SU-DHL-6 (cell line): ENCODE data around the gene RPL35.

ENCODE experiments used
- H2AFZ ChIP-seq: fragments of 200-600 bp; sonication (generic); 2 replicates; pipeline ENCODE4 v1.6.1; 2014; ENCODE audit warnings: low read depth, mild to moderate bottlenecking, moderate library complexity, mixed read lengths, antibody characterized with exemption, low read length; ENCODE audit not compliant: severe bottlenecking
- H3F3A ChIP-seq: fragments of 200-600 bp; shearing (Covaris generic); 2 replicates; pipeline ENCODE4 v1.6.0; 2016; ENCODE audit warnings: antibody characterized with exemption, mild to moderate bottlenecking; ENCODE audit not compliant: insufficient read depth
- H3K27ac ChIP-seq: fragments of 200-600 bp; sonication (generic); 2 replicates; pipeline ENCODE4 v1.5.1; 2016; ENCODE audit warnings: low read depth, mild to moderate bottlenecking, low read length, moderate library complexity, mixed read lengths
- H3K27me3 ChIP-seq: fragments of 200-600 bp; sonication (generic), shearing (Covaris generic); 2 replicates; pipeline ENCODE4 v1.6.0; 2014; ENCODE audit warnings: mild to moderate bottlenecking, low read length
- H3K36me3 ChIP-seq: fragments of 200-600 bp; sonication (generic); 2 replicates; pipeline ENCODE4 v1.6.1; 2014; ENCODE audit warnings: mild to moderate bottlenecking, low read length, mixed read lengths
- H3K4me2 ChIP-seq: fragments of 300-600, 200-600 bp; shearing (Covaris generic), sonication (generic); 2 replicates; pipeline ENCODE4 v1.6.0; 2014; ENCODE audit warnings: low read length, low read depth, mild to moderate bottlenecking; ENCODE audit not compliant: poor library complexity, severe bottlenecking
- H3K4me3 ChIP-seq: fragments of 200-600 bp; sonication (generic); 2 replicates; pipeline ENCODE4 v1.5.1; 2014; ENCODE audit warnings: antibody characterized with exemption, low read length, mild to moderate bottlenecking, mixed read lengths; ENCODE audit not compliant: insufficient read depth, poor library complexity, severe bottlenecking
- H3K79me2 ChIP-seq: fragments of 200-600 bp; sonication (generic); 2 replicates; pipeline ENCODE4 v1.6.1; 2014; ENCODE audit warnings: mild to moderate bottlenecking, low read length, moderate library complexity; ENCODE audit not compliant: insufficient read depth
- H3K9ac ChIP-seq: fragments of 200-600 bp; sonication (generic); 2 replicates; pipeline ENCODE4 v1.7.0; 2014; ENCODE audit warnings: mild to moderate bottlenecking, low read length
- H3K9me2 ChIP-seq: fragments of 200-600 bp; sonication (generic); replicated peaks from 2 replicates; pipeline ENCODE4 v1.6.1; 2014; ENCODE audit warnings: low read length; ENCODE audit not compliant: insufficient read depth
- H3K9me3 ChIP-seq: fragments of 200-600 bp; sonication (generic); 2 replicates; pipeline ENCODE4 v1.6.1; 2014; ENCODE audit warnings: low read length, mixed read lengths; ENCODE audit not compliant: insufficient read depth
- H4K20me1 ChIP-seq: fragments of 200-600 bp; sonication (generic); 2 replicates; pipeline ENCODE4 v1.6.1; 2014; ENCODE audit warnings: low read depth, mild to moderate bottlenecking, antibody characterized with exemption, low read length, moderate library complexity, mixed read lengths
- CTCF ChIP-seq: fragments of 200-600 bp; sonication (generic); IDR thresholded peaks from one replicate; pipeline ENCODE4 v1.5.1; 2017; ENCODE audit warnings: antibody characterized with exemption, mild to moderate bottlenecking, low read length, moderate library complexity; ENCODE audit not compliant: insufficient read depth, poor library complexity, severe bottlenecking
- EZH2phosphoT487 ChIP-seq: fragments of 200-600 bp; sonication (generic), shearing (Covaris generic); conservative IDR thresholded peaks from 2 replicates; pipeline ENCODE4 v1.6.1; 2018; ENCODE audit warnings: mild to moderate bottlenecking, antibody characterized with exemption, low read length, moderate library complexity, mixed read lengths

The RPL35 gene

GRCh38 chr9:124855944-124856765, 5.6 kb downstream of the RPL35 start:
- Histone ChIP-seq H3K36me3 (peaks cover 14% of the 10 kb centered on the region), H2AFZ (no peak overlapping the region), H3K27me3 (no peaks in the 10 kb centered on the region), H3K9ac (no peak overlapping the region), H4K20me1 (peaks cover 24% of the 10 kb centered on the region; the same call in 1 of the 2 replicates), H3K9me3 (no peaks in the 10 kb centered on the region), H3K4me3 (no peak overlapping the region), H3K27ac (no peak overlapping the region), H3K4me2 (no peak overlapping the region), H3K9me2 (no peaks in the 10 kb centered on the region), H3K79me2 (peaks cover 23% of the 10 kb centered on the region), H3F3A (peaks cover 48% of the 10 kb centered on the region)
- TF ChIP-seq CTCF, result peak; percentile 14
- no peak for TF ChIP-seq EZH2phosphoT487

GRCh38 chr9:124855566-124855943, 6.2 kb downstream of the RPL35 start:
- Histone ChIP-seq H3F3A (peaks cover 42% of the 10 kb centered on the region), H2AFZ (no peak overlapping the region), H4K20me1 (peaks cover 18% of the 10 kb centered on the region; the same call in 1 of the 2 replicates), H3K9me3 (no peaks in the 10 kb centered on the region), H3K79me2 (peaks cover 17% of the 10 kb centered on the region), H3K27me3 (no peaks in the 10 kb centered on the region), H3K4me3 (no peak overlapping the region), H3K4me2 (no peak overlapping the region), H3K9me2 (no peaks in the 10 kb centered on the region), H3K36me3 (peaks cover 8% of the 10 kb centered on the region), H3K9ac (no peak overlapping the region), H3K27ac (no peak overlapping the region)
- TF ChIP-seq EZH2phosphoT487 (no peak), CTCF (no peak)

- Histone ChIP-seq H3K27me3 (no peaks in the 10 kb centered on the region), H3K27ac (peak overlapping the region; percentile 19; the same call in 1 of the 2 replicates), H3K9me2 (no peaks in the 10 kb centered on the region), H3K9me3 (no peaks in the 10 kb centered on the region), H3K4me2 (no peak overlapping the region), H3K4me3 (no peak overlapping the region), H4K20me1 (peaks cover 12% of the 10 kb centered on the region; the same call in 1 of the 2 replicates), H3F3A (peaks cover 35% of the 10 kb centered on the region), H2AFZ (no peak overlapping the region), H3K9ac (no peak overlapping the region), H3K79me2 (peaks cover 9% of the 10 kb centered on the region; the same call in 1 of the 2 replicates), H3K36me3 (0 out of 2 replicates have a peak, but pooled peaks cover under 1% of the 10 kb centered on the region)
- no peak for TF ChIP-seq EZH2phosphoT487
- TF ChIP-seq CTCF, result no peak
Observed at GRCh38 chr9:124854822-124855221, 6.9 kb downstream of the RPL35 start.
